ENCODE data around the gene FAM83E.

Gene FAM83E

DNA sequence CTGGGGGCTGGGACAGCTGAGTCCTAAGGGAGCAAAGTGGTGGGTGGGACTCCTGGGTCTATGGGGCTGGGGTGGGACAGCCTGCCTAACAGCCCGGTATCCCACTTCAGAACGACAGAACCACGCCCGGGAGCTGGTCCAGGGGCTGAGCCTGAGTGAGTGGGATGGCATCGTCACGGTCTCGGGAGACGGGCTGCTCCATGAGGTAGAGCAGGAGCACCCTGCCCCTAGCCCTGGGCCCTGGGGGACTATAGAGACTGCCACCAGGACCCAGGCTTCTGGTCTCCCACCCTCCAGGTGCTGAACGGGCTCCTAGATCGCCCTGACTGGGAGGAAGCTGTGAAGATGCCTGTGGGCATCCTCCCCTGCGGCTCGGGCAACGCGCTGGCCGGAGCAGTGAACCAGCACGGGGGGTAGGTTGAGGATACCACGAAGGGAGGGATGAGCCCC lies 13.0 kb upstream of the FAM83E start:
- no peak for DNase-seq

GRCh38 chr19:48627201-48627864 lies 12.5 kb upstream of the FAM83E start:
- no peak for DNase-seq

- DNase-seq: no peak
Observed at GRCh38 chr19:48625891-48626327, 11.0 kb upstream of the FAM83E start.

- no peak for DNase-seq
Observed at GRCh38 chr19:48624791-48625723, 10.2 kb upstream of the FAM83E start.

DNA sequence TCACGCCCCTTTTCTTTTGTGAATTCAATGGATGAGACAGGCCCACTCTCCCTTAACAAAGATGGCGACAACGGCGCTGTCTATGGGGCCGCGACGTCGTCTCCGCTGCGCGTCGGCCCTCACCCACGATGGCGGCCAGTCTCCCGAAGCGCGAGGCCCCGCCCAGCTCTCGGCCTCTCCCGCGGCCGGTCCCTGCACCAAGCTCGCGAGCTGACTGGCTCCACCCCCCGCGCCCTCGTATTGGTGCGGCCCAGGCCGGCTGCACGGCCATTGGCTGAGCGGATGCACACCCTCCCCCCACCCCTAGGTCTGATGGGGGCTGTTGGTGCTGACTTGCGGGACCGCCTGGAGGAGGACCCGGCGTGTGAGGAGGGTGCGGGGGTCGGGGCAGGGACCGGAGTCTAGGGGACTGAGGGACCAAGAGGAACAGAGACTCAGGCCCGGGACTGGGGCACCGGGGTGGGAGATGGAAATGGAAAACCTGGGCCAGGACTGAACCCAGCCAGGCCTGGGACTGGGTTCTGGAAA lies 9.3 kb upstream of the FAM83E start:
- peak; percentile 73 for DNase-seq

DNA sequence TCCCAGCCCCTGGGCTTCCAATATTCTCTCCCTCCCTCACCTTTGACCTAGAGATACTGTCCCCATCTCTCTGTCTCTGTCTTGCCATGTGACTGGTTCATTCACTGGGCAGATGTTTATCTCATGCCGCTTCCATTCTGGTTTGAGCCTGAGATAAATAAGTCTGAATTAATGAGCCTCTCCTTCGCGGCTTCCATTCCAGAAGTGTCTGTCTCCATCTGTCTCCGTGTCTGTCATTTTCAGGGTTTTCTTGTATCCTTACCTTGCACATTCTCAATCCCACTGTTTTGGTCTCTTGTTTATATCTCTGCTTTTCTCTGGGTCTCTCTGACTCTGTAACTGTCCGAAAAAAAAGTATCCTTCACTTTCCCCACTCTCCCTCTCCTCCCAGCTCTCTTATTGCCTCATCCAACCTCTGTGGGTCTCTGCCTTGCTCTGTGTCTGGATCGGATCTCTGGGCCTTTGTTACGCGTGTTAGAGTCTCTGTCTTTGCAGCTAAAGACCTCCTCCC lies 8.7 kb upstream of the FAM83E start:
- no peak for DNase-seq

DNA sequence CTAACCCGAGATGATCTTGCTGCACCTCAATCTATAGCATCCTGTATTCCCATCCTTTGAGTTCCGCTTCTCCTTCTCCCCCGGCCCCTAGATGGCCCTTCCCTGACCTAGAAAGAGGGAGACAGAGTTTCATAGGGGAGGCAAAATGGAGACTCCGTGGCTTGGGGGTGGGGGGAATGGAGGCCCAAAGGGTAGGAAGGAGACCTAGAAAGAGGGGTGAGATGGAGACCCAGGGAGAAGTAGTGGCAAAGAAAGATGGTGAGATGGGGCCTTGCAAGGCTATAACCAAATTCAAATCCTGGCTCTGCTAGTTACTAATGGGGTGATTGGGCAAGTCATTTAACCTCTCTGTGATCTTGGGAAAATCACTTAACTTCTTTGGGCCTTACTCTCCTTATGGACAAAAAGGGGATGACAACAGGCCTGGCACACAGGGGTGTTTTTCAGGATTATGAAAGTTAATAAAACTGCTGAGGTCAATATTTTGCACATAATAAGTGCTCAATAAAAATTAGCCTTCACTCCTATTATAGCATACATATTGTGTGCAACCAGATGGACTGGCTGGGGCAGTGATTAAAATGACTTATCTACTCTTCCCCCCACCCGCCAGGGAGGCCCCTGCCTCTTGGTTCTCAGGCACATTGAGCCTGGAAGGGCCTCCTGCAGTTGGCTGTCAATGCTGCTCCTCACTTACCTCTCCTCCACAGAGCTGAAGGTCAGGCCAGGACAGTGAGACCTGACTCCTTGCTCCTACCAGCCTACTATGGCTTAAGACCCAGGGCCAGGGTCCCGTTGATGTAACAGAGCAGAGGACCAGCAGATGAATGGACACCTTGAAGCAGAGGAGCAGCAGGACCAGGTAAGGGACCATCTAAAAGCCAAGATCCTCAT lies 5.1 kb upstream of the FAM83E start:
- DNase-seq: no peak

- peak; percentile 93 for DNase-seq
Observed at GRCh38 chr19:48618916-48619691, 4.2 kb upstream of the FAM83E start, which contains the start of the genes RPL18 and SPHK2. TSS of gene RPL18 (minus strand) at chr19:48619178. CDS start at chr19:48619143, 35 bp downstream. TSS of gene SPHK2 (plus strand) at chr19:48619506. CDS start at chr19:48620515, 1,009 bp downstream.

DNA sequence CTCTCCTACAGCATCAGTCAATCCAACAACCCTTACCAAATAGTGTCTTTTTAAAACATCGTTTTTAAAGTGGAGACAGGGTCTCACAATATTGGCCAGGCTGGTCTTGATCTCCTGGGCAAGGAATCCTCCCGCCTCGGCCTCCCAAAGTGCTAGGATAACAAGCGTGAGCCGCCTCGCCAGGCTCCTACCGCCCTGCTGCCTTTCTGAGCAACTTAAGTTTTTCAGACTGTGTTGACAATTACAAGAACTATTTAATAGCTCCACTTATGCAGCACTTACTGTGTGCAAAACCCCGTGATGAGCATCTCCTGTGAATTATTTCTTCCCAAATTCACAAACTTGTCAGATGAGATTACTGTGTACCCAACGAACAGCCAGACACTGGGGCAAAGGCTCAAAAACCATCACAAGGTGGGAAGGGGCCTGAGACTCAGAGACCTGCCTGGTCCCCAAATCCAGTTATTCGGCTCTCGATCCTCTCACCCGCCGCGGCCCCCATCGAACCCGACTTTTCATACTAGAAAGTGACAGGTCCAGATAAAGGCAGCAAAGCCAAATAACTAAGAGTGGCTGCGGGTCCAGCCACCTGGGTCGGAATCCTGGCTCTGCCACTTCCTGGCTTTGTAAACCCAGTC lies 3.5 kb upstream of the FAM83E start:
- DNase-seq: no peak

- no peak for DNase-seq
Observed at GRCh38 chr19:48617146-48617937, 2.5 kb upstream of the FAM83E start.

DNA sequence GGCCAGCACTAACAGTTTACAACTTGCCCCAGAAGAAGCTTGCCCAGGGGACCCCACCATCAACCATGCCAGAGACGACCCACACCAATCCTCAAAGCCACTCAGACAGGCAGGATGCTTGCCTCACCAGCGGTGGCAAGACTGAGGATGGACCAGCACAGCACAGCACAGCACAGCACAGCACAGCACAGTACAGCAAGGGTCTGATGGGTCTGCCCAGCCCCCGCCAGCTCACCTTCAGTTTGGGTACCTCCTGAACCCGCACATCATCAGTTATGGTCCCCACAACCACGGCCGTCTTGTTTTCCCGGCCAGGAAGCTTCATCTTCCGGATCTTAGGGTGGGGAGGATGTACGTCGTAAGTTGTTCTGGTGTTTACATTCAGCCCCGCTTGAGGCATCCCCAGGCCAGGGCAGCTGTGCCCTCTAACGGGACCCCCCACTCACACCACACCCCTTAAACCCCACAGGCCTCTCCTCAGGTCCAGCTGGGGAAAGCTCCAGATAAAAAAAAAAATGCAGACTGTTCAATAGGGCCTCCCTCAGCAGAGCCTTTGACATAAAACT lies 1.7 kb upstream of the FAM83E start:
- no peak for DNase-seq

GRCh38 chr19:48616041-48616436 lies 1.2 kb upstream of the FAM83E start:
- DNase-seq: no peak

- no peak for DNase-seq
Observed at GRCh38 chr19:48615231-48616040, 560 bp upstream of the FAM83E start.

DNA sequence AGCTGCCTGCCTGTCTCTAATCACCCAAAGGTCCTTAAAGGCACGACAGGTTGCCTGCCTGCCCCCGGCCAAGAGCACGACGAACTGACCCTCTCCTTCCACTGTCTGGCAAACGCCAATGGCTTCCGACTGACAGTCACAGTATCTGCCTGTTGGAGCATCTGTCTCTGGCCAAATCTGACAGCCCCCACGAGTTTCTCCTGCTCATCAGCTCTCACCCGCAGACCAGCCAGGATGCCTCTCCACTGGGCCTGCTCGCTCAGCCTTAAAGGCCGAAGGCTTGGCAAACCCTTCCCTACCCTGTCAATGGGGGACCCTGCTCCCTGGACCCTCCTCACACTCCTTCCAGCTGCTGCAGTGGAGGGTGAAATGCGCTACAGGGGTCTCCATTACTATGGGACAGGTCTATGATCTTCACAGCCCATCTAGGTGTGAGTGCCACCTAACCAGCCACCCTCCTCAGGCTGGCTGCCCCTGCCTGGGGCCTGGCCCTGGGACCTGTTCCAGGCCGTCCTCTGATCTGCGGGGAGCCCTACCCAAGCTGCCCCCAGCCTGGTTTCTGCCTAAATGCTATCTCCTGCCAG lies 932 bp downstream of the FAM83E start:
- no peak for DNase-seq

DNA sequence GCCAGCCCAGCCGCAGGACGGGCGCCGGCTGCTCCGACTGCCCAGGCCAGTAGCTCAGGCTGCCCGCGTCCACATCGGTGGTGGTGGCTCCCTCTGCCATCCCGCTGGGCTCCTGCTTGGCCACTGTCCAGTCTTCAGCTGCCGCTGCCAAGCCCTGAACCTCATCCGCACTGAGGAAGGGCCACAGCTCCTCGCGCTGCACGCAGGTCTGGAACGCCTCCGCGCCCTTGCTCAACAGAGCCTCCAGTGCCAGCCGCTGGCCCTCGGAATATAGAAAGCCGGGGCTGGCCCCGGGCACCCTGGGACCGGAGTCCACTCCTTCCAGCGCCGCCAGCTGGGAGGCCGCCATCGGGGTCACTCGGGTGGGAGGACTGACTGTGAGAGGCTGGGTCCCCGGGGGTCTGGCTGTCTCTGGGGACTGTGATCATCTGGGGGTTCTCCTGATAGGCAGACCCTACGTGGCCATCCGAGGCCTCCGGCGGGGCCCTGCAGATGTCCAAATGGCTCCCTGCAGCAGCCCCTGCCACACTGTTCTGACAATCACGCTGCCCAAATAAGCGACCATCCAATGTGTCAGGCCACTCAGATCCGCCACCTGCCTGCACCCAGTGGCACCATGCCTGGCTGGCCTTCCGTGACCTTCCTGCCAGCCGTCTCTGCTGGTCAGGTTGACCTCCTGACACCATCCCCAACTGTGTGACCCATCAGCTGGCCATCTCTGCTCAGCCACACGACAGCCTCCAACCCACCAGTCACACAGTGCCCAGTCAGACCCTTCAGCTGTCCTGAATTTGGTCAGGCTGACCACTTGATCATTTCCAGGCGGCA lies 1.6 kb downstream of the FAM83E start:
- no peak for DNase-seq

DNA sequence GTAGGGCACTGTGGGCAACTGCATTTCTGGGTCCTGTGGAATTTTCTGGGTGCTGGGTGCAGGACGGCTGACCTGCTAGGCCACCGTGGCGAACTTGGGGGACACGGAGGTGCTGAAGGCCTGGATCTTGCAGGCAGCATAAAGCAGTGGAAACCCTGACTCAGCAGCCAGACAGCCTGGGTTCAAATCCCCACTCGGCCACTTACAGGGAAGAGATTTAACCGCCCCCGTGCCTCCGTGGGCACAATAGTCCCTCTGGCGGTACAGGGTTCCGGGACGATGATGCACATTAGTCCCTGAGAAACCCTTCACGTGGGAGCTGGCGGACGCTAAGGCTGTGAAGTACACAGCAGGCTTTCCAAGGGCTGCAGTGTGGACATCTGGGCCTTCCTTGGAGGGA lies 3.0 kb downstream of the FAM83E start:
- DNase-seq: no peak

DNA sequence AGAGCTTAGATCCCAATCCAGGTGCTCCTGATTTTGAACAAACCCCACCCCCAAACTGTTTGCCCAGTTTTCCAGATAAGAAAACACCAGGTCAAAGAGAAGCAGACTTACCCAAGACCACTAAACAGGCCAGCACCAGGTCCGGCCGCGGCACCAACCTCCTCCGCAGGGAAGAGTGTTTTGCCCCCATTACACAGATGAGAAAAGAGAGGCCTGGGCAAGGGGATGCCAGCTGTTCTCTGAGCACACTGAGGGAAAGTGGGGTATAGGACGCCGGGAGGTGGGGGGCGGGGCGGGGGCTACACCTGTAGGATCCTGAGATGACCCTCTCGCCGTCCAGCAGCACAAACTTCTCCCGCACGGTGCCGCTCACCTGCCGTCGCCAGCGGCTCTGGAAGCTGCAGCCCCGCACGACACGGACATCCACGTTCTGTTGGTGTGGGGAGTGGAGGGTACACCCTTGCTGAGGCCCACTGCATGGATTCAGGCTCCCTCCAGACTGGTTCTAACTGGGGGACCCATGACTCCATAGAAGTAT lies 5.2 kb downstream of the FAM83E start:
- DNase-seq: no peak
